ENCODE data around the gene FLYWCH1. TPM values are rescaled to one million over a fixed set of nuclear protein-coding genes. Genes with fewer than 3 reads are reported as not detected.

The FLYWCH1 gene
- total and polyA plus RNA-seq, 7 donors: 6.9 to 51.5 (median 28.6) TPM

GRCh38 chr16:2879854-2880508, 31.8 kb upstream of the FLYWCH1 start:
- no peak overlapping the region for H3K27ac ChIP-seq
- TF ChIP-seq EP300 (IDR thresholded peaks at IDR 0.05) (no peak), POLR2A (IDR thresholded peaks at IDR 0.05) (no peak), CTCF (IDR thresholded peaks at IDR 0.05) (no peak), POLR2AphosphoS5 (IDR thresholded peaks at IDR 0.05) (no peak)
- no peaks in the 10 kb centered on the region for H3K27me3 ChIP-seq
- H3K36me3 ChIP-seq: no peaks in the 10 kb centered on the region
- no peaks in the 10 kb centered on the region for H3K9me3 ChIP-seq
- intact Hi-C loops (cut with DNase I): loop anchor here (5.0 kb wide), 2 partner anchors 37 to 453 kb away; partner anchors contain the start of gene CCNF
- peaks cover 0 to 16% (median 10%) of the 10 kb centered on the region in 4 donors for H3K4me1 ChIP-seq
- no peak overlapping the region for H3K4me3 ChIP-seq
- 92% methylated on average over 6 of the region's 6 CpGs for WGBS, 2 donors
- DNase-seq: no peak

- H3K4me1 ChIP-seq: peaks cover 0 to 16% (median 10%) of the 10 kb centered on the region in 4 donors
- intact Hi-C loops (cut with DNase I): loop anchor here (2.0 to 5.0 kb wide), 3 partner anchors 23 to 455 kb away; partner anchors contain the start of gene CCNF
- DNase-seq: peak; percentile 75
- H3K27me3 ChIP-seq: no peaks in the 10 kb centered on the region
- H3K9me3 ChIP-seq: no peaks in the 10 kb centered on the region
- 2 to 7% methylated on average over 52 of the region's 52 CpGs for WGBS, 2 donors
- H3K36me3 ChIP-seq: no peaks in the 10 kb centered on the region
- peak overlapping the region; percentile 94 to 100 (median 98) for H3K27ac ChIP-seq
- peak overlapping the region; percentile 67 to 99 (median 80) for H3K4me3 ChIP-seq
- peak in 1 of 4 donors; percentile 70 for TF ChIP-seq POLR2AphosphoS5 (IDR thresholded peaks at IDR 0.05)
- TF ChIP-seq POLR2A (IDR thresholded peaks at IDR 0.05): no peak
Measured at GRCh38 chr16:2881783-2882649, 29.7 kb upstream of the FLYWCH1 start.

- Histone ChIP-seq H3K36me3 (no peaks in the 10 kb centered on the region), H3K9me3 (no peaks in the 10 kb centered on the region), H3K4me1 (peaks cover 0 to 16% (median 10%) of the 10 kb centered on the region in 4 donors), H3K27ac (peak within 1 kb of the TSS; percentile 94 to 100 (median 98)), H3K27me3 (no peaks in the 10 kb centered on the region), H3K4me3 (peak within 1 kb of the TSS; percentile 67 to 99 (median 80))
- 0% methylated on average over 73 of the region's 73 CpGs for WGBS, 2 donors
- TF ChIP-seq POLR2AphosphoS5 (IDR thresholded peaks at IDR 0.05): peak; percentile 36 to 88 (median 83)
- peak in 1 of 4 experiments; percentile 13 for TF ChIP-seq CTCF (IDR thresholded peaks at IDR 0.05)
- peak; percentile 14 to 59 for TF ChIP-seq POLR2A (IDR thresholded peaks at IDR 0.05)
- no peak for TF ChIP-seq EP300 (IDR thresholded peaks at IDR 0.05)
- DNase-seq: peak; percentile 100
- intact Hi-C loops (cut with DNase I): loop anchor here (2.0 to 5.0 kb wide), 3 partner anchors 22 to 456 kb away; partner anchors contain the start of gene CCNF
Measured at GRCh38 chr16:2882650-2883457, 28.9 kb upstream of the FLYWCH1 start, which contains the start of gene FLYWCH2. Gene FLYWCH2, plus strand, starts transcription at chr16:2883215. Its CDS starts 13,235 bp downstream, at chr16:2896450.

- intact Hi-C loops (cut with DNase I): loop anchor here (2.0 to 5.0 kb wide), 3 partner anchors 21 to 456 kb away; partner anchors contain the start of gene CCNF
- Histone ChIP-seq H3K4me1 (peaks cover 0 to 16% (median 10%) of the 10 kb centered on the region in 4 donors), H3K4me3 (peak overlapping the region; percentile 67 to 99 (median 80)), H3K27me3 (no peaks in the 10 kb centered on the region), H3K9me3 (no peaks in the 10 kb centered on the region), H3K27ac (peak overlapping the region; percentile 94 to 100 (median 98)), H3K36me3 (no peaks in the 10 kb centered on the region)
- no peak for TF ChIP-seq CTCF (IDR thresholded peaks at IDR 0.05)
- TF ChIP-seq POLR2AphosphoS5 (IDR thresholded peaks at IDR 0.05): no peak
- DNase-seq: no peak
- 1% methylated on average over 31 of the region's 31 CpGs for WGBS, 2 donors
Measured at GRCh38 chr16:2883458-2883908, 28.2 kb upstream of the FLYWCH1 start.
